Measurements from ENCODE around the gene GRK5.
A peak's percentile ranks its signal among the peaks of the same experiment; 100 is the strongest.
"Not testable (repeated sequence)": the region's sequence is repeated elsewhere in the genome, so short reads cannot be mapped to it uniquely, and the experiment has no call there.

Gene GRK5

GRCh38 chr10:119207366-119207666 is at the start of gene GRK5:
TSS of gene GRK5 (plus strand) at chr10:119207571. CDS start at chr10:119207918, 347 bp downstream.
- peak; percentile 98 for DNase-seq

DNA sequence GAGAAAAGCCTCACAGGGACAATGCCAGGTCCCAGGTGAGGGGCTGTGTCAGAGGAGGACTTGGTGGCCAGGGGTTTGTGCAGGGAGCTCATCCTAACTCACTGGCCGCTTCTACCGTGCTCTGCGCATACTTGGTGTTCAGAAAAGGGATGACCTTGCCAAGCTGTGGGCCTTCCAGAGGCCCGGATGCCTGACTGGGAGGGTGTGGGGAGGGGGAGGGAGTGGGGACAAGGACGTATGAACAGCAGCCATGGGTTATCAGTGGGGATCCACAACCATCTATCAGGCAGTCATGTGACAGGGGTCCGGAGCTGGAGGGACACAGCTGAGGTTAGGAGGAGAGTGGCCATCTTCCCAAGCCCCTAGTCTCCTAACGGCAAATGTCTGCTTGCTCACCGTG is 48.0 kb upstream of the GRK5 start:
- DNase-seq = no peak

DNA sequence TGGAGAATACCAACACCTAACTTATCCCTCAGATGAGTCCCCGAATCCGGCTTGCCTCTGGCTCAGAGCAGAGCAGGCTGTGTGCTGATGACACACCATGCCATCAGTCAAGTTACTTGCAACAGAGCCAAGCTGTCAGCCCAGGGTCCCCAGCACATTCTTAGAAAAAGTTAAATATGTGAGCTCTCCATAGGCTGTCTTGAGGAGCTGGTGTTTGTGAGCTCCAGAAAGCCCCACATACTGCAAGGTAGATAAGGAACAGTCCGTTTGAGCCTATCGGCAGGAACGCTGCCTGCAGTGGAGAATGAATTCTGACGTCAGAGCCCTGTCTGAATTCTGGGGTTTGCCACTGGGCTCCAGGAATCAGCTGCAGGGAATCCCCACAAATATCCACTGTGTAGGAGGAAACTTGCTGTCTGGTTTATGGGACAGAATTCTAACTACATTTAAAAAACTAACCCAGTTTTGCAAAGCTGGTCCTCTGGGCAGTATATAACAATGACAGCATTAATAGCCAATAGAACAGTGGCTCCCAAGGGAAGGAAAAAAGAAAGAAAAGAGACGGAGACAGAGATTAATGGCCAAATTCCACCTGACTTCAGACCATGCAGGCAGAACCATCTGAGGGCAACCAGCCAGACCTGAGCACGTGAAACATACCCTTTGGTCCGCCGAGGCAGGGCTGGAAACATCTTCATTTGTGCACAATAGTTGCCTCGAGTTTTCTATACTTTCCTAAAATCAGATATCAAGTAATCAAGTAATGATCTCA is 45.5 kb upstream of the GRK5 start:
- no peak for DNase-seq

- DNase-seq = no peak
These were observed 44.8 kb upstream of the GRK5 start for GRCh38 chr10:119162452-119163092.

- peak; percentile 72 for DNase-seq
These were observed 41.9 kb upstream of the GRK5 start, which contains the start of gene SFXN4 for GRCh38 chr10:119165171-119166117. TSS of gene SFXN4 (minus strand) at chr10:119165714. CDS start at chr10:119165647, 67 bp downstream.

DNA sequence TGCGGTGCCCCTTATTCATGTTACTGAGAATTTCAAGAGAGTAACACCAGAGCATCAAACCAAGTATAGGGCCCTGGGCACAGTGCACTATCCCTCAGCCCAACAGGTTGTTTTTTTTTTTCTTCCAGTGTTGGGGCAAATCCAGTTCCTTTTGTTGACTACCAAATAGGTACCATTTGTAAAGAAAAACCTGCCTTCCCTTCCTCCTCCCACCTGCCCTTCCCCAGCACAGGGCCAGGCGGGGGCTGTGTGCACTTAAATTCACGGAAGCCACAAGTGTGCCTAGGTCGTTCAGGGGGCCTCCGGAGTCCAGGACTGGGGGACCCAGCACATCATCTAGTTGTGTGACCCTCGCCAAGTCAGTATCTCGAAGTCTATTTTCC is 41.3 kb upstream of the GRK5 start:
- no peak for DNase-seq

DNA sequence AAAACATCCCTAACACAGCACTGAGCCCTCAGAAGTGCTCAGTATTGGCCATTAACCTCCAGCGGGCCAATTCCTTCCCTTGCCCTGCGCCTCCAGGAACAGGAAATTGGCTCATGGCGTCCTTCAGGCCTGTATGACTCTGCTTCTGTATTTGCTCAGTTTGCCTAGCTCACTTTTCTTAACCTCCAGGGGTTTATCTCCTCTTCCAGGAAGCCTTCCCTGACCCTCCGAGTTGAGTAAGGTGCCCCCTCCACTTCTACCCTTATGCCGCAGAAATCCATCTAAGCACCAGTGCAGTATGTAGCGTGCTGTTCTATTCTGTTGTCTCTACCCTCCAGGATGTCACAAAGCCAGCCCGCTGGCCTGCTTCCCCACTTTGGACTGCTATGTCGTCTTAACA is 40.8 kb upstream of the GRK5 start:
- no peak for DNase-seq

DNA sequence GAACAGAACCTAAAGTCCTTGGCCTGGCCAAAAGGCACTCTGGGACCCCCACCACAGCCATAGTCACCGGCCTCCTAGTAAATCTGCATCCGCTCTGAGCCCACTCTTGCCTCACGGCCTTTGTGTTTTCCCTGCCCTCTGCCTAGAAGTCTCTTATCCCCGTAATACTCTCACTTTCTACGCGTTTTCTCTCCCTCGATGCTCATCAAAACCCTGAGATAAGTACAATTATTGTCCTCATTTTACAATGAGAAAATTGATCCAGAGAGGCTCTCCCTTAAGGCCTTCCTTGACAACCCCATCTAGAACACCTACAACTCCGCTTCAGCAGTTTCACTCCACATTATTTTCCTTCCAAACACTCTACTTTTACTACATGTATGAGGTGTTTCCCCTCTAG is 40.3 kb upstream of the GRK5 start:
- no peak for DNase-seq

DNA sequence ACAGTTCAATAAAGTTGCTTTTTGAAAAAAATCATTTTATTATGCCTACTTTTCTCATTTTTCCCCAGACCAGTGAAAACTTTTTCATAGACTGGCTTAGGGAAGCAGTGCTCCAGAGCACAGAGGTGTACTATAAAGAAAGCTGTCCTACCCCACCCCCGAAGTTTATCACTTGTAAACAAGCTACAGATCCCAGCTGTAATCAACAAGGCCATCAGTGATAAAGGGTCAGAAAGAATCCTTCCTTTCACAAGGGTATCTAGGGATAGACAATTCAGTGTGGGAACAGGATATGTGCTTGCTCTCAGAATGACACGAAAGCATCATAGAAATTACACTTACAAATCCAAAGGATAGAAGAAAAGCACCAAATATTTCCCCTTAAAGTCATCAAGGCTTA is 33.3 kb upstream of the GRK5 start:
- DNase-seq = no peak

- no peak for DNase-seq
These were observed 31.2 kb upstream of the GRK5 start for GRCh38 chr10:119176166-119176565.

DNA sequence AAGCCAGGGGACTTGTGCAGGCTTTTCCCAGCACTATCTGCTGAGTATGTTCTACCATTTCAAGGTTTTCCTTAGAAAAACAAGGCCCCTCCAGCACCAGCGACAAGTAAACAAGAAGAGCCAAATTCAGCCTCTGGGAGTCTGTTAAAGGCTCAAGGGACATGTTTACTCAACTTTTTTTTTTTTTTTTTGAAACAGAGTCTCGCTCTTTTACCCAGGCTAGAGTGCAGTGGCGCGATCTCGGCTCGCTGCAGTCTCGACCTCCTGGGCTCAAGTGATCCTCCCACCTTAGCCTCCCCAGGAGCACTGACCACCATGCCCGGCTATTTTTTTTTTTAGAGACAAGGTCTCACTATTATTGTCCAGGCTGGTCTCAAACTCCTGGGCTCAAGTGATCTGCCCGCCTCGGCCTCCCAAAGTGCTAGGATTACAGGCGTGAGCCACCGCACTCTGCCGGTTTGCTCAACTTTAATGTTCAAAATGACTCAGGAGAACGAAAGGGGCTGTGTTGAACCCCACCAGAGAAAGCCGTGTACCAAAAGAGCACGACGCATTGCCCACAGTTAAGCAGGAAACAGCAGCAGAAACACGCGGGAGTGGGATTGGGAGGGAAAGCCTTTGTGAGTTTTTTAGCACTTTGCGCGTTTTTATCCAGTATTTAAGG is 29.5 kb upstream of the GRK5 start:
- no peak for DNase-seq

GRCh38 chr10:119178372-119179119 is 28.8 kb upstream of the GRK5 start, which contains the start of gene PRDX3:
TSS of gene PRDX3 (minus strand) at chr10:119178812. CDS start at chr10:119178790, 22 bp downstream.
- peak; percentile 97 for DNase-seq

- DNase-seq = not testable (repeated sequence)
These were observed 26.4 kb upstream of the GRK5 start for GRCh38 chr10:119180850-119181400.

GRCh38 chr10:119183664-119184412 is 23.5 kb upstream of the GRK5 start:
- no peak for DNase-seq

DNA sequence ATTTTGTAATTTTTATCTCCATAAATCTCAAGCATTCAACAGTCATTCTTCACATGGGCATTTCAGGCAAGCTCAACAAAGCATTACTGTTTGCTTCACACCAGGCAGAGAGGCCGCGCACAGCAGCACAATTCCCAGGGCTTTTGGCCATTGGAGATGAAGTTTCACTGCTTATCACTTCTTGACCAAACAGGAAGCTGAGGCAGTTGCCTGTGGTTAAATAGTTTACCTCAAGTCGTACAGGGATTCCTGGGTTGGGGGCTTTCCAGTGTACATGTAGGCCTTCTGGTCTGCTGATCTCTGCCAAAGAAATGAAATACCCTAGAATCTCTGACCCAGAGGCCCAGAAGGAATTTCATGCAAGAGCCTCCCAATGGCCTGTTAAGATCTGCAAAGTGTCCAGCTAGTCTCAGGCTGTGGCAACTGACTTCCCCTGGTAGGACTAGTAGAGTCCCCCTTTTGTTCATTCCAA is 17.5 kb upstream of the GRK5 start:
- peak; percentile 78 for DNase-seq

DNA sequence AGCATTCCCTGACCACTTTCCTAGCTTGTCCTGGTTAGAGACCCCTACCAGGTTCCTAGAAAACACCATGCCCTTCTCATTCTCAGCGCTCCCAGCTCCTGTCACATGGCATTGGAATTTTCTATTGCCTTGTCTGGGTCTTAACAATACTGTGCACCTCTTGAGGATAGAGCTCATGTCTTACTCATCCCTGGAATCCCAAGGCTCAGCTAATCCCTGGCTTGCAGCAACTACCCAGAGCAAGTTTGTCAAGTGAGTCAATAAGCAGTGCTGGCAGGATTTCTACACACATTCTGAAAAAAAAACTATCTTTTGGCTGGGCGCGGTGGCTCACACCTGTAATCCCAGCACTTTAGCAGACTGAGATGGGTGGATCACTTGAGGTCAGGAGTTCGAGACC is 17.0 kb upstream of the GRK5 start:
- peak; percentile 96 for DNase-seq

DNA sequence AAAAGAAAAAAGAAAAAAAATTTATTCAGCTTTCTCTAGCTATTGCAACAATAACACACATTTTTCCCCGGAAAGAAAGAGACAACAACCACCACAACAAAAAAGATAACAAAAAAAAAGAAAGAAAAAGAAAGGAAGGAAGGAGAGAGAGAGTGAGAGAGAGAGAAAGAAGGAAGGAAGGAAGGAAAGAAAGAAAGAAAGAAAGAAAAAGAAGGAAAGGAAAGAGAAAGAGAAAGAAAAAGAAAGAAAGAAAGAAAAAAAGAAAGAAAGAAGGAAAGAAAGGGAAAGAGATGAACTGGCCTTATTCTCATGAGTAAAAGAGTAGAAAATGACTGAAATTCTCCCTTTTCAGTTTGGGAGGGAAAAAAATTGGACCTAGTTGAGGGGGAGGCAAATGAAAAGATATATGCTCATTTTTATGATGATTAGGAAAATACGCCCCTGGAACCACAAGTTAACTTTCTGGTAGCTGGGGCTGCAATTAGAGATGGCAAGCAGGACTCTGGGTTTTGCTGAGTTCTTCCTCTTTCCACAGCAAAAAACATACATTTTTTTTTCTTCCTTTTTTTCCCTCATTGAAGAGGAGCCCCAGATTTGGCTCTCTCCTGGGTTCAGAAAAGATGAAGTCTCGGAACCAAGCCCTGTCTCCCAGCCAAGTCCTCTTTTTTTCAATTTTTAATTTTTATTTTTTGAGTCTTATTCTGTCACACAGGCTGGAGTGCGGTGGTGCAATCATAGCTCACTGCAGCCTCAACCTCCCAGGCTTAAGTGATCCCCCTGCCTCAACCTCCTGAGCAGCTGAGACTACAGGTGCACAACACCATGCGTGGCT is 16.2 kb upstream of the GRK5 start:
- DNase-seq = no peak

GRCh38 chr10:119191881-119192280 is 15.5 kb upstream of the GRK5 start:
- DNase-seq = peak; percentile 80

GRCh38 chr10:119197921-119198320 is 9.4 kb upstream of the GRK5 start:
- DNase-seq = no peak

- DNase-seq = no peak
These were observed 8.9 kb upstream of the GRK5 start for GRCh38 chr10:119198438-119198837.
